ENCODE measurements around the gene S1PR3. TPM values are rescaled to one million over a fixed set of nuclear protein-coding genes. Genes with fewer than 3 reads are reported as not detected.

S1PR3 gene
- total RNA-seq, 2 experiments from 2014 or later, result 0.31 to 0.33 TPM

DNA sequence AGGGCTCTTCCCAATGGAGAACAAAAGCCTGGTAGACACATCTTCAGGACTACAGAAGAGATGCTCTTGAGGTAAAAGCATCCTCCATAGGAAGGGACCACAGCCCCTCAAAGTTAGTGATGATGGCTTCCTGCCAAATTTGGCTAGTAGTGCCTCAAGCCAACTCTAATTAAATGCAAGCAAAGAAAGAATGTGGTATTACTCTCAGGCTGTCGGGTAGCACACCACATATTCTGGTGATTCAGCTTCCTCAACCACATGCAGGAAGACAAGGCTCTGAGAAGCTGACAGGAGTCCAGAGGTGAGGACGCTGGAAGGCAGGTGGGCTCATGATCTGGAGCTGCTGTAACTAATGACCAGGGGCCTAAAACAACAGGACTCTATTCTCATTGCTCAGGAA is 37.2 kb upstream of the S1PR3 start:
- intact Hi-C loops (cut with DNase I, micrococcal nuclease), result no loop called here
- Mint-ChIP-seq H3K4me1 (ENCODE audit: low read depth) (no peaks in the 10 kb centered on the region), H3K9me3 (no peaks in the 10 kb centered on the region), H3K27me3 (peaks cover 43% of the 10 kb centered on the region), H3K27ac (no peak overlapping the region), H3K36me3 (ENCODE audit: low read depth) (no peaks in the 10 kb centered on the region), H3K4me3 (no peak overlapping the region)
- no peaks in the 10 kb centered on the region for H3K9me3 ChIP-seq (ENCODE audit: control insufficient read depth in 1 of 2, insufficient read depth in 1 of 2, low read length in 2 of 2)
- no peak overlapping the region for H3K4me3 ChIP-seq (ENCODE audit: low read length)
- ChIA-PET POLR2A (no interaction called here), CTCF (no interaction called here)
- H3K27me3 ChIP-seq (ENCODE audit: control insufficient read depth in 1 of 2, insufficient read depth in 2 of 2, low read length in 2 of 2), result peaks cover 16 to 21% of the 10 kb centered on the region in 2 experiments
- H3K36me3 ChIP-seq (ENCODE audit: insufficient read depth, low read length), result no peaks in the 10 kb centered on the region
- DNase-seq (no peak), ATAC-seq (ENCODE audit: poor library complexity) (no peak)
- H3K4me1 ChIP-seq (ENCODE audit: insufficient read depth, low read length), result no peaks in the 10 kb centered on the region
- no peak overlapping the region for H3K27ac ChIP-seq (ENCODE audit: low read depth in 1 of 2, low read length in 2 of 2)
- no peak for TF ChIP-seq CTCF (IDR thresholded peaks at IDR 0.05)

- no peak for TF ChIP-seq CTCF (IDR thresholded peaks at IDR 0.05)
- CTCF ChIA-PET, result no interaction called here
- Mint-ChIP-seq H3K27me3 (peaks cover 43% of the 10 kb centered on the region), H3K4me1 (ENCODE audit: low read depth) (no peaks in the 10 kb centered on the region), H3K36me3 (ENCODE audit: low read depth) (no peaks in the 10 kb centered on the region), H3K4me3 (no peak overlapping the region), H3K27ac (no peak overlapping the region), H3K9me3 (no peaks in the 10 kb centered on the region)
- H3K4me3 ChIP-seq (ENCODE audit: low read length), result no peak overlapping the region
- ATAC-seq (ENCODE audit: poor library complexity) (no peak), DNase-seq (no peak)
- no peaks in the 10 kb centered on the region for H3K9me3 ChIP-seq (ENCODE audit: control insufficient read depth in 1 of 2, insufficient read depth in 1 of 2, low read length in 2 of 2)
- intact Hi-C loops (cut with DNase I, micrococcal nuclease), result no loop called here
- no peaks in the 10 kb centered on the region for H3K4me1 ChIP-seq (ENCODE audit: insufficient read depth, low read length)
- H3K27ac ChIP-seq (ENCODE audit: low read depth in 1 of 2, low read length in 2 of 2), result no peak overlapping the region
- no peaks in the 10 kb centered on the region for H3K36me3 ChIP-seq (ENCODE audit: insufficient read depth, low read length)
- H3K27me3 ChIP-seq (ENCODE audit: control insufficient read depth in 1 of 2, insufficient read depth in 2 of 2, low read length in 2 of 2), result peaks cover 16 to 21% of the 10 kb centered on the region in 2 experiments
- POLR2A ChIA-PET, result no interaction called here
Observed at GRCh38 chr9:88957526-88957925, 33.7 kb upstream of the S1PR3 start.

GRCh38 chr9:88959727-88960469 is 31.4 kb upstream of the S1PR3 start:
- ChIA-PET CTCF (no interaction called here), POLR2A (no interaction called here)

More at GRCh38 chr9:88959727-88960469, 31.4 kb upstream of the S1PR3 start:
- Mint-ChIP-seq H3K9me3 (no peaks in the 10 kb centered on the region), H3K4me3 (no peak overlapping the region), H3K27ac (no peak overlapping the region), H3K36me3 (ENCODE audit: low read depth) (no peaks in the 10 kb centered on the region), H3K4me1 (ENCODE audit: low read depth) (no peaks in the 10 kb centered on the region), H3K27me3 (peaks cover 22% of the 10 kb centered on the region)
- no peak for TF ChIP-seq CTCF (IDR thresholded peaks at IDR 0.05)
- ATAC-seq (ENCODE audit: poor library complexity) (no peak), DNase-seq (no peak)
- Histone ChIP-seq H3K36me3 (ENCODE audit: insufficient read depth, low read length) (no peaks in the 10 kb centered on the region), H3K27me3 (ENCODE audit: control insufficient read depth in 1 of 2, insufficient read depth in 2 of 2, low read length in 2 of 2) (peaks cover 2 to 12% of the 10 kb centered on the region in 2 experiments), H3K4me3 (ENCODE audit: low read length) (no peak overlapping the region), H3K27ac (ENCODE audit: low read depth in 1 of 2, low read length in 2 of 2) (no peak overlapping the region), H3K9me3 (ENCODE audit: control insufficient read depth in 1 of 2, insufficient read depth in 1 of 2, low read length in 2 of 2) (no peaks in the 10 kb centered on the region), H3K4me1 (ENCODE audit: insufficient read depth, low read length) (no peaks in the 10 kb centered on the region)
- intact Hi-C loops (cut with DNase I, micrococcal nuclease), result no loop called here
